IgD-negative memory B cell (primary cell): ENCODE measurements around the gene WDR70. TPM values are rescaled to one million over a fixed set of nuclear protein-coding genes. Genes with fewer than 3 reads are reported as not detected.
"Not testable (repeated sequence)": the region's sequence is repeated elsewhere in the genome, so short reads cannot be mapped to it uniquely, and the experiment has no call there.

Experiments
- H3K27ac Mint-ChIP-seq, 3 donors: one replicate each; pipeline ENCODE4 v1.8.0; 2020 to 2022; ENCODE audit warnings: mild to moderate bottlenecking in 3 of 3, mixed read lengths in 3 of 3, moderate library complexity in 1 of 3
- H3K27me3 Mint-ChIP-seq: one replicate; pipeline ENCODE4 v1.8.0; 2021; ENCODE audit warnings: mixed read lengths
- H3K36me3 Mint-ChIP-seq: one replicate; pipeline ENCODE4 v1.8.0; 2020; ENCODE audit warnings: mild to moderate bottlenecking, mixed read lengths
- H3K4me1 Mint-ChIP-seq, 3 donors: one replicate each; pipeline ENCODE4 v1.8.0; 2020 to 2022; ENCODE audit warnings: mixed read lengths in 3 of 3, mild to moderate bottlenecking in 1 of 3
- H3K4me3 Mint-ChIP-seq, 4 donors: one replicate each; pipeline ENCODE4 v1.8.0; 2020 to 2022; ENCODE audit warnings: mild to moderate bottlenecking in 4 of 4, mixed read lengths in 4 of 4, moderate library complexity in 3 of 4
- H3K9me3 Mint-ChIP-seq, 3 donors: one replicate each; pipeline ENCODE4 v1.8.0; 2020 to 2021; ENCODE audit warnings: mixed read lengths in 3 of 3, mild to moderate bottlenecking in 1 of 3
- polyA plus RNA-seq: library from polyadenylated mRNA; unstranded; fragments of 300-500 nt; fragmentation: Illumina TruSeq; gene quantifications from one replicate; pipeline ENCODE4 v1.2.3, GENCODE V29; 2021

WDR70 gene
- polyA plus RNA-seq, 1 donor from 2014 or later, result 21.6 TPM

DNA sequence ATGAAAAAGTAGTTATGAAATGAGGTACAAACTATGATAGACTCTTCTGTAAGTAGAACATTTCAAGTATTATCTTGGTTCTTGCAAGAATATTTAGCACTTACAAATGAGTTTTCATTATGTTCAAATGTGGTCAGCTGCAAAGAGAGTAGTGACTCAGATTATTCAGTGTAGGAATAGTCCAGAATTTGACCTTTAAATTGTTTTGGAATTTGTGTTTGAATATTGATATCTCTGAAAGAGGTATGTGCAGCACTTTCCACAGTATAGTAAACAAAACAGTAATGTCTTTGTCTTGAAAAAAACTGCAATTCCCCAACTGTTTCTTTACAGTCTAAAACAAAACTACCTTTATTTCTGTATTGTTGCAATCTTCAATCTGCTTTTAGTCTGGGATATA, 56.1 kb downstream of the WDR70 start:
- H3K36me3 Mint-ChIP-seq, result peaks cover 6% of the 10 kb centered on the region
- peaks cover 0 to 5% (median 0%) of the 10 kb centered on the region in 3 donors for H3K4me1 Mint-ChIP-seq
- H3K9me3 Mint-ChIP-seq, result no peaks in the 10 kb centered on the region
- no peak overlapping the region for H3K4me3 Mint-ChIP-seq
- no peaks in the 10 kb centered on the region for H3K27me3 Mint-ChIP-seq
- H3K27ac Mint-ChIP-seq, result no peak overlapping the region

DNA sequence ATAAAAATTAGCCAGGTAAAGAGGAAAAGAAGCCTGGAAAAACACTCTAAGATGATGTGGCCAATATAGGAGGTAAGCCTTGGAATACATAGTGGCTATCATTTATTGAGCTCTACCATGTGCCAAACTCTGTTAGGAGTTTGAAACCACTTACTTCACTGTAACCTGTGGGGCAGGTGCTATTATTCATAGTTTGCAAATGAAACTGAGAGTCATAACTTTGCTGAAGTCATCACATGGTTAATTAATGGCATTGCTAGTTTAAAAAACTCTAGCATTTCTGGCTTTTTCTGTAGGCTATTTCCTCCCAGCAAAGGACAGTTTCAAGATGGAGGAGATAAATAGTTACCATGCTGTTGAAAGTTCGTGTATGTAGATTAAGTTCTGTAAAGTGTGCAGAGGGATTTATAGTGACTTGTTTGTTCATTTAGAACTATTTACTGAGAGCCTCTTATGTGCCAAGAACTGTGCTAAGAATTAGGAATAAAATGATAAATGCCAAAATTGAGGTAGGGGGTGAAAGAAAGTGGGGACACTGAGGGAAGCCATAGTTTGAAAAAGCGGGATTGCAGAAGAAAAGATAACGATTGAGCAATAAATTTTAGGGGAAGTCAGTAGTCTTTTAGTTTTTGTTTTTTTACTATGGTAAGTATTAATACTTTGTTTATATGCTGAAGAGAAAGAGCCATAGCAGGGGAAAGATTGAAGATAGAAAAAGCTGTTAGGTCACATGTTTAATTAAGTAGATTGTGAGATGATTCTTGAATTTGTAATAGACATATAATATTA, 57.2 kb downstream of the WDR70 start:
- H3K9me3 Mint-ChIP-seq, result no peaks in the 10 kb centered on the region
- H3K4me3 Mint-ChIP-seq, result no peak overlapping the region
- H3K36me3 Mint-ChIP-seq, result peaks cover 6% of the 10 kb centered on the region
- no peak overlapping the region for H3K27ac Mint-ChIP-seq
- no peaks in the 10 kb centered on the region for H3K27me3 Mint-ChIP-seq
- peaks cover 0 to 5% (median 0%) of the 10 kb centered on the region in 3 donors for H3K4me1 Mint-ChIP-seq

GRCh38 chr5:37437711-37438110, 58.6 kb downstream of the WDR70 start:
- Mint-ChIP-seq H3K27ac (peak overlapping the region in 1 of 3 donors; percentile 23), H3K4me1 (peaks cover 0 to 5% (median 0%) of the 10 kb centered on the region in 3 donors), H3K36me3 (peaks cover 6% of the 10 kb centered on the region), H3K4me3 (no peak overlapping the region), H3K9me3 (no peaks in the 10 kb centered on the region), H3K27me3 (no peaks in the 10 kb centered on the region)

GRCh38 chr5:37445783-37446182, 66.7 kb downstream of the WDR70 start:
- Mint-ChIP-seq H3K4me1 (peaks cover 5 to 14% (median 11%) of the 10 kb centered on the region in 3 donors), H3K27ac (peak overlapping the region in 1 of 3 donors; percentile 40), H3K36me3 (peaks cover 25% of the 10 kb centered on the region)
- H3K9me3 Mint-ChIP-seq, H3K27me3 Mint-ChIP-seq, H3K4me3 Mint-ChIP-seq: not testable (repeated sequence)

GRCh38 chr5:37448941-37449340, 69.8 kb downstream of the WDR70 start:
- Mint-ChIP-seq H3K9me3 (peaks cover 5 to 6% (median 6%) of the 10 kb centered on the region in 3 donors), H3K4me3 (no peak overlapping the region), H3K27ac (peak overlapping the region in 1 of 3 donors; percentile 76), H3K36me3 (peaks cover 29% of the 10 kb centered on the region), H3K27me3 (no peaks in the 10 kb centered on the region), H3K4me1 (peaks cover 5 to 14% (median 11%) of the 10 kb centered on the region in 3 donors)

DNA sequence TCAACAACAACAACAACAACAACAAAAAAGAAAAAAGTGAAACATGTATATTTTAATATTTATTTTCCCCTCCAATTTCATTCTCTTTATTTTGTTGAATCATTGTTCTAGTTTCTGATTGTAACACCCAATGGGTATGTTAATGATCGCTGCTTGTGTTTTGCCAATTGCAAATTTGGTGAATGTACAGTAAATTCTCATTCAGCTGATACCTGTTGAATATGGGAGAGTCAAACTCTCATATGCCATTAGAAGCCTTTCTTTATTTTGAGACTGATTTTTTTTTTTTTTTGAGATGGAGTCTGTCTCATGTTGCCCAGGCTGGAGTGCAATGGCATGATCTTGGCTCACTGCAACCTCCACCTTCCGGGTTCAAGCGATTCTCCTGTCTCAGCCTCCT, 72.9 kb downstream of the WDR70 start:
- not testable (repeated sequence) for H3K27me3 Mint-ChIP-seq, H3K4me1 Mint-ChIP-seq, H3K4me3 Mint-ChIP-seq, H3K27ac Mint-ChIP-seq, H3K9me3 Mint-ChIP-seq
- H3K36me3 Mint-ChIP-seq, result peaks cover 17% of the 10 kb centered on the region

GRCh38 chr5:37453252-37453651, 74.1 kb downstream of the WDR70 start:
- H3K27me3 Mint-ChIP-seq, H3K4me3 Mint-ChIP-seq, H3K4me1 Mint-ChIP-seq, H3K27ac Mint-ChIP-seq, H3K9me3 Mint-ChIP-seq: not testable (repeated sequence)
- peaks cover 18% of the 10 kb centered on the region for H3K36me3 Mint-ChIP-seq

GRCh38 chr5:37454402-37455055, 75.4 kb downstream of the WDR70 start:
- H3K36me3 Mint-ChIP-seq, result peaks cover 14% of the 10 kb centered on the region
- H3K4me1 Mint-ChIP-seq, H3K27me3 Mint-ChIP-seq, H3K9me3 Mint-ChIP-seq, H3K27ac Mint-ChIP-seq, H3K4me3 Mint-ChIP-seq: not testable (repeated sequence)

- not testable (repeated sequence) for H3K9me3 Mint-ChIP-seq, H3K4me1 Mint-ChIP-seq, H3K27ac Mint-ChIP-seq, H3K4me3 Mint-ChIP-seq, H3K36me3 Mint-ChIP-seq, H3K27me3 Mint-ChIP-seq
Measured at GRCh38 chr5:37463191-37464051, 84.3 kb downstream of the WDR70 start.

- H3K27ac Mint-ChIP-seq, H3K36me3 Mint-ChIP-seq, H3K9me3 Mint-ChIP-seq, H3K4me3 Mint-ChIP-seq, H3K4me1 Mint-ChIP-seq, H3K27me3 Mint-ChIP-seq: not testable (repeated sequence)
Measured at GRCh38 chr5:37464581-37464980, 85.5 kb downstream of the WDR70 start.

- not testable (repeated sequence) for H3K4me3 Mint-ChIP-seq, H3K4me1 Mint-ChIP-seq, H3K27me3 Mint-ChIP-seq, H3K27ac Mint-ChIP-seq
- H3K36me3 Mint-ChIP-seq, result peaks cover 11% of the 10 kb centered on the region
- H3K9me3 Mint-ChIP-seq, result peaks cover 0 to 17% (median 2%) of the 10 kb centered on the region in 3 donors
Measured at GRCh38 chr5:37469383-37469782, 90.3 kb downstream of the WDR70 start.

DNA sequence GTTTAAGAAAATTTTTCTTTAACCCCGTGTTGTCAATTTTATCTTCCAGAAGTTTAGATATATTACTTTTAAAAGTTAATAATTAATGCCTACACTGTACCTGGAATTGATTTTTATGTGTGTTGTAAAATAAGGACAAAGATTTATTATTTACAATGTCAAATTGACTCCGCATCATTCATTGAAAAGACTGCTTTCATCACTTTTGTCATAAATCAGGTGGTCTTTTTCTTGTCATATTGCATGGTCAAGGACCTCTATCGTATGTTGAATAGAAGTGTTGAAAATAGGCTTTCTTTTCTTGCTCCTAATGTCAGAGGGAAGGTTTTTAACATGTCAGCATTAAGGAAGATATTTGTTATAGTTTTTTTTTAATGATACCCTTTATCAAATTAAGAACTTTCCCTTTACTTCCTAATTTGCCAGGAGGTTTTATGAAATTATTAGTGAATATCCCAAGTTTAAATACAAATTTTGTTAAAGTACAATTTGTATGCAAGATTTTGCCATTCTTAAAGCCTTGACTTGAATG, 92.6 kb downstream of the WDR70 start:
- H3K4me1 Mint-ChIP-seq, result peaks cover 0 to 1% (median 0%) of the 10 kb centered on the region in 3 donors
- no peak overlapping the region for H3K27ac Mint-ChIP-seq
- no peak overlapping the region for H3K4me3 Mint-ChIP-seq
- H3K9me3 Mint-ChIP-seq, result peaks cover 0 to 17% (median 2%) of the 10 kb centered on the region in 3 donors
- no peaks in the 10 kb centered on the region for H3K27me3 Mint-ChIP-seq
- H3K36me3 Mint-ChIP-seq, result peaks cover 10% of the 10 kb centered on the region

DNA sequence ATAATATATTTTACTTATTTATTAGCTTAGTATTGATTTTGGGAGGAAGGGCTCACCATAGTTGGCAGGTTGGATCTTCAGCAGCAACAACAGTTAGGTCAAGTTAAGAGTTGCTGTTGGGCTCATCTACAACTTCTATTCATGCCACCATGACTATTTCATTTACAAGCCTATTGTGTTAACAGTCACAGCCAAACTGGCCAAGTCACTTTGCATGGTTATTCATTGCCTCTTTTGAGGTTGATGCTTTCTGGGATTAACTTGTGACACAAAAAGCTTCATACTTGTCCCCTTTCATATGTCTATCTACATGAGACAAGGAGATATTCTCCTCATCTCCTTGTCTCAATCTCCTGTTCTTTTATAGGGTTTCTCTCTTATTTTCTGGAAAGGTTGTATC, 98.3 kb downstream of the WDR70 start:
- peak overlapping the region in 1 of 4 donors; percentile 39 for H3K4me3 Mint-ChIP-seq
- peaks cover 0 to 5% (median 0%) of the 10 kb centered on the region in 3 donors for H3K9me3 Mint-ChIP-seq
- H3K36me3 Mint-ChIP-seq, result peaks cover 31% of the 10 kb centered on the region
- peaks cover 0 to 4% (median 0%) of the 10 kb centered on the region in 3 donors for H3K4me1 Mint-ChIP-seq
- no peak overlapping the region for H3K27ac Mint-ChIP-seq
- no peaks in the 10 kb centered on the region for H3K27me3 Mint-ChIP-seq

- Mint-ChIP-seq H3K27ac (peak overlapping the region in 1 of 3 donors; percentile 35), H3K27me3 (no peaks in the 10 kb centered on the region), H3K4me3 (no peak overlapping the region), H3K36me3 (peaks cover 31% of the 10 kb centered on the region), H3K4me1 (peaks cover 0 to 4% (median 0%) of the 10 kb centered on the region in 3 donors), H3K9me3 (peaks cover 0 to 5% (median 0%) of the 10 kb centered on the region in 3 donors)
Measured at GRCh38 chr5:37478121-37478894, 99.2 kb downstream of the WDR70 start.
